ENCODE data around the gene RPL12.

Gene RPL12

DNA sequence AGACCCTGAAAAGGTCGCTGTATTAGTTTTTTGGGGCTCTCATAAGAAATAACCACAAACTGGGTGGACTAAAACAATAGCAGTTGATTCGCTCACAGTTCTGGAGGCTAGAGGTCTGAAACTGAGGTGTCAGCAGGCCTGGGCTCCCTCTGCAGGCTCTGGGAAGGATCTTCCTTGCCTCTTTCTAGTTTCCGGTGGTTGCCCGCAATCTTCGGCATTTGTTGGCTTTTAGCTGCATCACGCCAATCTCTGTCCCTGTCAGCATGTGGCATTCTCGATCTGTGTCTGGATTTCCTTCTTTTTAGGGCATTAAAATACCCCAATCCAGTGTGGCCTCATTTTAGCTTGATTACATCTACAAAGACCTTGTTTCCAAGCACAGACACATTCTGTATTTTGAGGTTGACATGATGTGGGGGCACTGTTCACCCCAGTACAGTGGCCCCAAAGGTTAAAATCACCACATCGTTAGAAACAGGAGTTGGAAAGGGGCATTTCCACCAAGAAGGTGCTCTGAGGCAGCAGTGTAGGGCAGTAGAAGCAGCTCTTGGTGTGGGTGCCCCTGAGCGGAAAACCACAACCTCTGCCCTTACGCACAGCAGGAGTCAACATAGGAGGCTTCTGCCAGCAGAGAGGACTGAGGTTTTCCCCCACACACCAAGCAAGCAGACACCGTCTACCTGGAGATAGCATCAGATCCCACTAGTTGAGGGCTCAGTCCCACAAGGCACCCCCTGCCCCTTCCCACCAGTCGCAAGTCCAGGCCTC, 13.5 kb downstream of the RPL12 start:
- DNase-seq, result no peak

DNA sequence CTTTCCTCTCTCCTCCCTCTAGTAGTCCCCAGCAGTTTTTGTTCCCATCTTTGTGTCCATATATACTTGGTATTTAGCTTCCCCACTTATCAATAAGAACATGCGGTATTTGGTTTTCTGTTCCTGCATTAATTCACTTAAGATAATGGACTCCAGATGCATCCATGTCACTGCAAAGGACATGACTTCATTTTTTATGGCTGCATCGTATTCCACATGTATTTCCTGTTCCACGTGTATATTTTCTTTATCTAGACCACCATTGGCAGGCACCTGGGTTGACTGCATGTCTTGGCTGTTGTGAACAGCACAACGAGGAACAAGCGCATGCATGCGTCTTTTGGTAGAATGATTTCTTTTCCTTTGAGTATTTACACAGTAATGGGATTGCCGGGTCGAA, 20.8 kb downstream of the RPL12 start:
- DNase-seq, result no peak

GRCh38 chr9:127428348-127428747, 22.9 kb downstream of the RPL12 start:
- DNase-seq, result no peak

GRCh38 chr9:127426756-127427155, 24.4 kb downstream of the RPL12 start:
- no peak for DNase-seq

GRCh38 chr9:127424676-127424999, 26.6 kb downstream of the RPL12 start:
- DNase-seq, result no peak

DNA sequence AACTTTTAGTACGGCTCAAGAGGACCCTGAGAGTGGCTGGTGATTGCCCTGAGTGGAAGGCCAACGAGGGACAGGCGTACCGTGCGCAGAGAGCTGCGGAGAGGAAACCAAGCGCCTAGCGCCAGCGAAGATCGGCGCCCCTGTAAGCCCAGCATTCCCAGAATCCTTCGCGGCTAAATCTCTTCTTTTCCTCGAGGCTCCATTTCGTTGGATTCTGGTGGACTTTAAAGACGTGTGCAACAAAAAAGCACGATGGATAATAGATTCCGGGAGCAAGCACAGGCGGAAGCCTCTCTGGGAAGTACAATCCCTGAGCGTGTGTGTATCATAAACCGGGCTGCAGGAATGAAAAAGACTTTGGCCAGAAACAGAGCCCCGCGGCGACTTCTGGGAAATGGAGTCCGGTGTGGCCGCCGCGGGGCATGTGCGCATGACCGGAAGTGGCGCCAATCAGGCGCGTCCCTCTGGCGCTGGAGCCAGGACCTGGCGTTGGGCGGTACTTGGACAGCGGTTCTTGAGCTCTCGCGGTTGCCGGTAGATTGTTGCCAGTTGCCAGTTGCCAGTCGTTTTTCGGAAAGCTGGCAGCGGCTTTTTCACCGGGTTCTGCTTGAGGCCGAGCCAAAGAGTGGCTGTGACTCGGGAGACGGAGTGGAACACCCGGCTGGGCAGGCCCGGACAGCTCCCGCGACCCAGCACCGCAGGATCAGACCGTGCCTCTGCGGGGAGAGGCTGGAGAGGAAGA, 27.1 kb downstream of the RPL12 start, which contains the start of gene ZNF79:
Gene ZNF79, plus strand, starts transcription at position 449 of the 742 bp plus-strand sequence. CDS start 406 bp downstream, outside the sequence.
- DNase-seq, result peak; percentile 80

GRCh38 chr9:127423476-127423933, 27.7 kb downstream of the RPL12 start:
- no peak for DNase-seq

GRCh38 chr9:127422787-127423186, 28.4 kb downstream of the RPL12 start:
- DNase-seq, result no peak

DNA sequence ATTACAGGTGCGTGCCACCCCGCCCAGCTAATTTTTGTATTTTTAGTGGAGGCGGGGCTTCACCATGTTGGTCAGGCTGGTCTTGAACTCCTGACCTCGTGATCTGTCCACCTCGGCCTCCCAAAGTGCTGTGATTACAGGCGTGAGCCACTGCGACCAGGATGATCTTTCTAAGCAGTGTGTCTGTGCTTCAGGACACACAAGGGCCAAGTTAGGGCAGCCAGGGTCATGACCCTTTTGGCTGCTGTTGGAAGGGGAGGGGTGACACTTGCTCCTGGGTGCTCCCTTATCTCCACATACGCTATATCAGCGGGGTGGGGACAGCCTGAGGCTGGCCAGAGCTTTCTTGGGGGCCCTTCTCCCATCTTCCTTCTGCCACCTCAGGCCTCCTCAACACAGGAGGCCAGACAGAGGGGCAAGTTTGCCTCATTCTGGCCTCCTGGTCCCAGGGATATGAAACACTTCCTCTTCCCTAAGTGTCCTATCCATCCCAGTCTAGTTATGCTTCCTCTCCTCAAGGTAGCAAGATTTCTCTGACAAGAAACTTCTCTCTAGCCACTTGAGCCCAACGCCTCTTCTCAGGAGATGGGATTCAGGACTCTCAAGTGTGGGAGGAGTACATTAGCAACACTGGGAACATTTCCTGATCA, 28.9 kb downstream of the RPL12 start:
- DNase-seq, result no peak

DNA sequence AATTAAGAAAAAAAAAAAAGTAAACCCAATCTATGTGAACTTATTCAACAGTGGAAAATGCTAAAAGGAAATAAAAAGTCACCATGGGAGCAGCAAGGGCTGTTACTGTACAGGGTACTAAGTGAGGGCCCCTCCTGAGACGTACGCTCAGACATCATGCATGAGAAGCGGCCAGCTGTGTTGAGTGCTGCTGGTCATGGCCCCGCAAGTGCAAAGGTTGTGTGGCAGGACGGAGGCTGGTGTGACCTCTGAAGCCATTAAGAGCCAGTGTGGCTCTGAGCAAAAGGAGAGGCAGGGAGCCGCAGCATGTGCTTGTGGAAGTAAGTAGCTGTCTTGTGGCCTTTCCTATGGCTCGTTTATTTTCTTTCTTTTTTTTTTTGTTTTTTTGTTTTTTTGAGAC, 30.1 kb downstream of the RPL12 start:
- DNase-seq, result no peak

DNA sequence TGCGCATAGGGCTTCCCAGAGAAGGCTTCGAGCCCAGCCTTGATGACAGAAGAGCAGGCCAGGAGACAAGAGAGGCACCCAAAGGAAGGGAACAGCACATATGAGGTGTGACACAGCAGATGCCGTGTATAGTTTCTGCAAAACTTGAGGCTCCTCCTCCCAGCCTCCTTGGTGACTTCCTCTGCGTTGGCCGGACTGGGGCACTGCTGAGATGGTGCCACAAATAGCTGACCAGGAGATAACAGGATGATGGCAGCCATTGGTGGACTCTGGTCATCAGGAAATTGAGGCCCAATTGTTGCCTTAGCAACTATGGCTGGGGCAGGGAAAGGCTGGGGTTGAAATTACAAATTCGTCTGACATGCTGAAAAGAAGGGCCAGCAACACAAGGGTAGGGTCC, 31.9 kb downstream of the RPL12 start:
- DNase-seq, result no peak

- peak; percentile 21 for DNase-seq
Measured at GRCh38 chr9:127418037-127418471, 33.2 kb downstream of the RPL12 start.

DNA sequence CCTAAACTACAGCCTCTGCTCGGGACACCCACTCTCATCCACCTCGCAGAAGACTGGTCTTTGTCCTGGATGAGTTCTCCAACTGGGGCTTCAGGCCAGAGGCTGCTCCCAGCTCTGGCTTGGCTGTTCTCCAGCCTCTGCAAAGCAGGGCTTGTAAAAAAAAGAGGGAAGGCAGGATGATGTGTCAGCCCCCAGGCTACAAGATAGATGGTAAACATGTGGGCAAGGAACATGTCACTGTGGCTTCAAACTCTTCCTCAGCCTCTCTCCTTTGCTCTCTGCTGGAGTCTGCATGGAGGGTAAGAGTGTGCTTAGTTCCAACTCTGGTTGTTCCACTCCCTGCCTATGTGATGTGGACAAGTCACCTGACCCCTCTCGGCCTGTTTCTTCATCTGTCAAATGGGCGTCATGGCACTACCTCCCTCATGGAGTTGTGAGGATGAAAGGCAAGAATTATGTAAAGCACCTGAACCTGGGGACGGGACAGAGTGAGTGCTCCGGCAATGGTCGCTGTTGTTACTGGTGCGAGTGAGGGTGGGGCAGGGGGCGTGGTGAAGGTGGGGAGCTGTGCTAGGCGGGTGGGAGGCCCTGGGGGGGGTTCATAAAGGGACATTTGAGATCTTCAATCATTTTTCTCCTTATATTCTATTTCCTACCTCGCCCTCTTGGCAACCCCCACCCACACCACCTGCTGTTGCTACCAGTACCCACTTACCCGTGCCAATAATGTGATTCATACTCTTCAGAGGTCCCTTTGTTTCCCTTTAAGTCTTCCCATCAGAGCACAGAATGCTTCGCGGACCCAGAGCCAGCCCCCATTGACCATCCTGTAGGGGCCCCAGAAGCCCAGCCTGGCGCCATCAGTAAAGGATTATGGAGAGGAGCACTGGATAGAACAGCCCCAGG, 33.8 kb downstream of the RPL12 start:
- DNase-seq, result no peak

DNA sequence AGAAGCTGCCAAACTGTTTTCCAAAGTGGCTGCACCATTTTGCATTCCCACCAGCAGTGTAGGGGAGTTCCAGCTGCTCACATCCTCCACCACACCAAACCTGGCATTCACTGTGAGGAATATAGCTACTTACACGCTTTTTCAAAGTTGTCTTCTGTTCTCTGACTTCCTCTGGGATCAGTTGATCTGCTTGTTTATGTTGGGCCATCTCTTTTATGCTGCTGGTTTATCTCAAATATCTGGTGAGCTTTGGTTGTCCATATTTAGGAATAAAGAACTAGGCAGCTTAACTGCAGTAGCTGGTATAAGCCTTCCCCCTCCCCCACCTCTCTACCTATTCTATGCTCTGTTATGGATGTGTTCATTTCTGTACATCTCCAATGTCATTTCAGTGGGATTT, 35.5 kb downstream of the RPL12 start:
- no peak for DNase-seq

DNA sequence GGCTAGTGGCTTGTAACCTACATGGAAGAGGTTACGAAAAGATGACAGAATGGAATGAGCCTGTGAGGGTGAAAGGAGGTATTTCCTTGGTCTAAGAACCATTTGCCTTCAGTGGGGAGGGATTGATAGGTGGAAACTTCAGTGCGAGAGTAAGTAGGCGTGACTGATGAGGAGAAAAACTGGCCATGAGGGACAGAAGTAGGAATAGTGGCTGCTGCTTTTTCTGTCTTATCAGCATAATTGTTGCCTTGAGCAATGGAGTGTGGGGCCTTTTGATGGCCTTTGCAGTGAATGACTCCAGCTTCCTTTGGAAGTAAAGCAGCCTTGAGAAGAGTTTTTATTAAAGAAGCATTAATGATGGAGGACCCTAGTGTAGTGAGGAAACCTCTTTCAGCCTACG, 36.1 kb downstream of the RPL12 start:
- DNase-seq, result no peak

- no peak for DNase-seq
Measured at GRCh38 chr9:127411122-127411521, 40.1 kb downstream of the RPL12 start.

GRCh38 chr9:127407492-127407843, 43.7 kb downstream of the RPL12 start:
- no peak for DNase-seq

GRCh38 chr9:127406799-127407491, 44.3 kb downstream of the RPL12 start:
- no peak for DNase-seq

- DNase-seq, result no peak
Measured at GRCh38 chr9:127405344-127406125, 45.7 kb downstream of the RPL12 start.

GRCh38 chr9:127404631-127405030, 46.6 kb downstream of the RPL12 start:
- DNase-seq, result no peak

GRCh38 chr9:127403507-127404192, 47.6 kb downstream of the RPL12 start:
- DNase-seq, result no peak
